Subcutaneous abdominal adipose tissue (tissue), 5 donors: ENCODE data around the gene ZNF784.
A peak's percentile ranks its signal among the peaks of the same experiment; 100 is the strongest.

Source experiments
- H3K27ac ChIP-seq: one replicate; pipeline ENCODE4 v1.7.0; 2013; ENCODE audit warnings: low read depth, mild to moderate bottlenecking, inconsistent platforms, low read length, moderate library complexity
- H3K27me3 ChIP-seq, 5 donors: one replicate each; pipeline ENCODE4 v1.7.0; 2013; ENCODE audit warnings: low read length in 5 of 5, inconsistent platforms in 1 of 5; ENCODE audit not compliant: control insufficient read depth in 5 of 5, insufficient read depth in 4 of 5
- H3K36me3 ChIP-seq, 5 donors: one replicate each; pipeline ENCODE4 v1.7.0; 2013; ENCODE audit warnings: low read length in 5 of 5; ENCODE audit not compliant: control insufficient read depth in 5 of 5, insufficient read depth in 5 of 5
- H3K4me1 ChIP-seq, 5 donors: one replicate each; pipeline ENCODE4 v1.7.0; 2013; ENCODE audit warnings: low read length in 5 of 5, mild to moderate bottlenecking in 3 of 5, moderate library complexity in 1 of 5; ENCODE audit not compliant: control insufficient read depth in 5 of 5, insufficient read depth in 5 of 5
- H3K4me3 ChIP-seq, 5 donors: one replicate each; pipeline ENCODE4 v1.7.0; 2013; ENCODE audit warnings: low read length in 5 of 5, low read depth in 1 of 5
- H3K9ac ChIP-seq, 5 donors: one replicate each; pipeline ENCODE4 v1.7.0; 2013; ENCODE audit warnings: low read length in 5 of 5, mild to moderate bottlenecking in 4 of 5, moderate library complexity in 3 of 5
- H3K9me3 ChIP-seq, 5 donors: one replicate each; pipeline ENCODE4 v1.7.0; 2013; ENCODE audit warnings: low read length in 5 of 5; ENCODE audit not compliant: control insufficient read depth in 5 of 5
- donor health status: healthy.
- donor health status: healthy.
- donor health status: healthy.
- donor health status: healthy.
- donor health status: healthy.

ZNF784 gene

GRCh38 chr19:55605637-55606470 lies 18.5 kb downstream of the ZNF784 start, which contains the start of gene ZNF865:
Gene ZNF865, plus strand, starts transcription at chr19:55605647. Its CDS starts 7,972 bp downstream, at chr19:55613619.
- peak within 1 kb of the TSS; percentile 86 to 99 (median 90) for H3K4me3 ChIP-seq
- H3K36me3 ChIP-seq = peaks cover 0 to 29% (median 13%) of the 10 kb centered on the region in 5 donors
- H3K27me3 ChIP-seq = no peaks in the 10 kb centered on the region
- H3K9me3 ChIP-seq = peaks cover 0 to 4% (median 0%) of the 10 kb centered on the region in 5 donors
- H3K27ac ChIP-seq = peak within 1 kb of the TSS; percentile 88
- H3K4me1 ChIP-seq = peaks cover 3 to 31% (median 28%) of the 10 kb centered on the region in 5 donors
- H3K9ac ChIP-seq = peak within 1 kb of the TSS; percentile 63 to 97 (median 92)

- peak overlapping the region; percentile 64 to 92 (median 86) for H3K4me3 ChIP-seq
- H3K27ac ChIP-seq = peak overlapping the region; percentile 88
- peak overlapping the region in 3 of 5 donors; percentile 68 to 97 (median 69) for H3K9ac ChIP-seq
- H3K9me3 ChIP-seq = peaks cover 0 to 4% (median 0%) of the 10 kb centered on the region in 5 donors
- H3K4me1 ChIP-seq = peaks cover 3 to 35% (median 31%) of the 10 kb centered on the region in 5 donors
- H3K27me3 ChIP-seq = no peaks in the 10 kb centered on the region
- peaks cover 0 to 25% (median 9%) of the 10 kb centered on the region in 5 donors for H3K36me3 ChIP-seq
Measured at GRCh38 chr19:55605207-55605636, 19.1 kb downstream of the ZNF784 start.

- no peaks in the 10 kb centered on the region for H3K27me3 ChIP-seq
- no peak overlapping the region for H3K27ac ChIP-seq
- H3K4me1 ChIP-seq = peaks cover 5 to 36% (median 32%) of the 10 kb centered on the region in 5 donors
- H3K9me3 ChIP-seq = no peaks in the 10 kb centered on the region
- no peak overlapping the region for H3K9ac ChIP-seq
- peaks cover 0 to 14% (median 2%) of the 10 kb centered on the region in 5 donors for H3K36me3 ChIP-seq
- no peak overlapping the region for H3K4me3 ChIP-seq
Measured at GRCh38 chr19:55603581-55604292, 20.6 kb downstream of the ZNF784 start.

GRCh38 chr19:55603115-55603514 lies 21.3 kb downstream of the ZNF784 start:
- H3K27me3 ChIP-seq = no peaks in the 10 kb centered on the region
- no peaks in the 10 kb centered on the region for H3K9me3 ChIP-seq
- peaks cover 5 to 42% (median 36%) of the 10 kb centered on the region in 5 donors for H3K4me1 ChIP-seq
- no peak overlapping the region for H3K4me3 ChIP-seq
- H3K27ac ChIP-seq = no peak overlapping the region
- peaks cover 0 to 14% (median 2%) of the 10 kb centered on the region in 5 donors for H3K36me3 ChIP-seq
- H3K9ac ChIP-seq = no peak overlapping the region

- Histone ChIP-seq H3K27ac (no peak overlapping the region), H3K4me1 (peaks cover 5 to 43% (median 36%) of the 10 kb centered on the region in 5 donors), H3K9ac (no peak overlapping the region), H3K4me3 (no peak overlapping the region), H3K36me3 (peaks cover 0 to 17% (median 4%) of the 10 kb centered on the region in 5 donors), H3K27me3 (no peaks in the 10 kb centered on the region), H3K9me3 (no peaks in the 10 kb centered on the region)
Measured at GRCh38 chr19:55602104-55603001, 22.0 kb downstream of the ZNF784 start.

- no peaks in the 10 kb centered on the region for H3K27me3 ChIP-seq
- peaks cover 0 to 25% (median 12%) of the 10 kb centered on the region in 5 donors for H3K36me3 ChIP-seq
- H3K9ac ChIP-seq = peak overlapping the region in 3 of 5 donors; percentile 44 to 77 (median 72)
- H3K4me1 ChIP-seq = peaks cover 2 to 32% (median 26%) of the 10 kb centered on the region in 5 donors
- no peaks in the 10 kb centered on the region for H3K9me3 ChIP-seq
- peak overlapping the region; percentile 65 to 99 (median 92) for H3K4me3 ChIP-seq
- H3K27ac ChIP-seq = peak overlapping the region; percentile 83
Measured at GRCh38 chr19:55601084-55601483, 23.3 kb downstream of the ZNF784 start.

- Histone ChIP-seq H3K4me3 (peak overlapping the region; percentile 65 to 99 (median 92)), H3K9ac (peak overlapping the region in 4 of 5 donors; percentile 40 to 77 (median 58)), H3K27ac (peak overlapping the region; percentile 83), H3K36me3 (peaks cover 0 to 30% (median 15%) of the 10 kb centered on the region in 5 donors), H3K9me3 (no peaks in the 10 kb centered on the region), H3K4me1 (peaks cover 2 to 28% (median 22%) of the 10 kb centered on the region in 5 donors), H3K27me3 (no peaks in the 10 kb centered on the region)
Measured at GRCh38 chr19:55600662-55601028, 23.7 kb downstream of the ZNF784 start.

- Histone ChIP-seq H3K4me1 (peaks cover 2 to 28% (median 22%) of the 10 kb centered on the region in 5 donors), H3K27me3 (no peaks in the 10 kb centered on the region), H3K9me3 (no peaks in the 10 kb centered on the region), H3K9ac (peak within 1 kb of the TSS; percentile 77 to 93 (median 87)), H3K27ac (peak within 1 kb of the TSS; percentile 83), H3K36me3 (peaks cover 0 to 36% (median 21%) of the 10 kb centered on the region in 5 donors), H3K4me3 (peak within 1 kb of the TSS; percentile 91 to 99 (median 92))
Measured at GRCh38 chr19:55599842-55600661, 24.3 kb downstream of the ZNF784 start, which contains the start of gene ZNF524. Gene ZNF524, plus strand, starts transcription at chr19:55600288. Its CDS starts 1,825 bp downstream, at chr19:55602113.
